RWPE1 (cell line): ENCODE data around the gene SMC6.

Source experiments
- CTCF ChIA-PET: fragments of 350-600 bp; sonication (Branson Sonifier 250); formaldehyde crosslinking; extraction: SDS; loops from one replicate; lab custom pipeline; 2021; lab: Yijun Ruan, JAX
- POLR2A ChIA-PET: fragments of 400-600 bp; formaldehyde crosslinking; extraction: SDS; loops from one replicate; lab custom pipeline; 2020; ENCODE audit warnings: antibody characterized with exemption; ENCODE audit not compliant: low non-redundant PET; lab: Yijun Ruan, JAX
- DNase-seq: peaks from one replicate; pipeline ENCODE4 v3.0.0; 2012; ENCODE audit warnings: low spot score
- H3K27ac ChIP-seq: fragments of 450-650 bp; 2 replicates; pipeline ENCODE4 v1.5.1; 2017
- TF ChIP-seq, protein P1 (sequence below): fragments of 450-650 bp; conservative IDR thresholded peaks from 2 replicates; pipeline ENCODE4 v1.5.1; 2017; ENCODE audit warnings: low read depth, mild to moderate bottlenecking

The SMC6 gene

DNA sequence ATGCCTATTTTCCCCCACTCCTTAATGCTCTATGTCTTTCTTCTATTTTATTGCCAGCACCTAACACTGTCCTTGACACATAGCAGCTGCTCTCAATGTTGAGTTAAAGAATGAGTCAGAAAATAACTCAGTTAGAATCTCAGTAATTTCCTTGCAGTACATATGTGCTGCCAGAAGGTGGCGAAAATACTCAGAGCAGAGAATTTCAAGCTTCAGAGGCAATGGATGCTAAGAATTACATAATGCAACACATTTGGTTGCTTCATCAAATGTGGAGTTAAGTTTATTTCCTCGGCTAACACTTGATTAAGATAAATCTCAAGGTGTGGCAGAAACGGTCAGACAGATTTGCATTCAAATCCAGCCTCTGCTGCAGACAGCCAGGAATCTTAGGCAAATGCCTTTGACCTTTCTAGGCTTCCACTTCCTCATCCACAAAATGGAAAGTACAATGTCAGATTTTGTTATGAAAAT lies 107.5 kb downstream of the SMC6 start:
- ChIA-PET POLR2A (no interaction called here), CTCF (interaction anchor here (0.5 to 2.3 kb wide), 15 partner anchors 9 to 873 kb away, joined by 3 to 15 read pairs (median 4); no protein-coding TSS in a partner anchor)
- no peak overlapping the region for H3K27ac ChIP-seq
- TF ChIP-seq, protein P1, sequence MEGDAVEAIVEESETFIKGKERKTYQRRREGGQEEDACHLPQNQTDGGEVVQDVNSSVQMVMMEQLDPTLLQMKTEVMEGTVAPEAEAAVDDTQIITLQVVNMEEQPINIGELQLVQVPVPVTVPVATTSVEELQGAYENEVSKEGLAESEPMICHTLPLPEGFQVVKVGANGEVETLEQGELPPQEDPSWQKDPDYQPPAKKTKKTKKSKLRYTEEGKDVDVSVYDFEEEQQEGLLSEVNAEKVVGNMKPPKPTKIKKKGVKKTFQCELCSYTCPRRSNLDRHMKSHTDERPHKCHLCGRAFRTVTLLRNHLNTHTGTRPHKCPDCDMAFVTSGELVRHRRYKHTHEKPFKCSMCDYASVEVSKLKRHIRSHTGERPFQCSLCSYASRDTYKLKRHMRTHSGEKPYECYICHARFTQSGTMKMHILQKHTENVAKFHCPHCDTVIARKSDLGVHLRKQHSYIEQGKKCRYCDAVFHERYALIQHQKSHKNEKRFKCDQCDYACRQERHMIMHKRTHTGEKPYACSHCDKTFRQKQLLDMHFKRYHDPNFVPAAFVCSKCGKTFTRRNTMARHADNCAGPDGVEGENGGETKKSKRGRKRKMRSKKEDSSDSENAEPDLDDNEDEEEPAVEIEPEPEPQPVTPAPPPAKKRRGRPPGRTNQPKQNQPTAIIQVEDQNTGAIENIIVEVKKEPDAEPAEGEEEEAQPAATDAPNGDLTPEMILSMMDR: peak; percentile 92
- DNase-seq: peak; percentile 48

DNA sequence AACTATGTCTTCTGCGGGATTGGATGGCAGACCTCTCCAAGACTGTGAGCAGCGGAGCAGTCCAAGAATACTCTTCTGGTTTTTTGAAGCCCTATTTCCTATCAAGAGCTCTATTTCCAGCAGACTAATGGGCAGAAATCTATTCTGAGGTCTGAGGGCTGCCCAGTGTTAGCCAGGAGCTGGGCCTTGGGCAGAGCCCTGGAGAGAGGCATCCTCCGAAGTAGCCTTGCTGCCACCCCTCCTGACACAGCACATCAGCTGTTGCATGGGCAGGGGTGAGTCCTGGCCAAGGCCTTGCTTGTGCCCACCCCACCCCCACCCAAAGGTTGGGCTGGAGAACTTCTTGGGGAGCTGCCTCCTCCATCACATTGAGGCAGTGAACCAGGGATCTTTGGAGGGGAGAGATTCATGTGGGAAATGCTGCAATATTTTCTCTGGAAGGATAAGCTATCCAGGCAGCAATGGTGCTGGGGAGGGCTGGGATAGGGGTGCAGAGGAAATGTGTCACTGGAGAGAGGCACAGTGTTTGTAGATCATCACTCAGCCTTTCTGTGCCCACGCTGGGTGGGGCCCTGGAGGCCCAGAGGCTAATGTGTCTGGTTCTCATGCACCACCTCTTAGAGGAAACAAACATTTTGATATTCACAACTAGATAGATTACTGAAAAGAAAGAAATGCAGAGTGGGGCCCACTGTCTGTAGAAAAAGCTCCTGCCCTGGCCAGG lies 108.5 kb downstream of the SMC6 start:
- TF ChIP-seq, protein P1: no peak
- DNase-seq: no peak
- POLR2A ChIA-PET: no interaction called here
- H3K27ac ChIP-seq: peak overlapping the region; percentile 16
- CTCF ChIA-PET: interaction anchor here (0.5 to 2.3 kb wide), 12 partner anchors 8 to 423 kb away, joined by 3 to 15 read pairs (median 4); no protein-coding TSS in a partner anchor

DNA sequence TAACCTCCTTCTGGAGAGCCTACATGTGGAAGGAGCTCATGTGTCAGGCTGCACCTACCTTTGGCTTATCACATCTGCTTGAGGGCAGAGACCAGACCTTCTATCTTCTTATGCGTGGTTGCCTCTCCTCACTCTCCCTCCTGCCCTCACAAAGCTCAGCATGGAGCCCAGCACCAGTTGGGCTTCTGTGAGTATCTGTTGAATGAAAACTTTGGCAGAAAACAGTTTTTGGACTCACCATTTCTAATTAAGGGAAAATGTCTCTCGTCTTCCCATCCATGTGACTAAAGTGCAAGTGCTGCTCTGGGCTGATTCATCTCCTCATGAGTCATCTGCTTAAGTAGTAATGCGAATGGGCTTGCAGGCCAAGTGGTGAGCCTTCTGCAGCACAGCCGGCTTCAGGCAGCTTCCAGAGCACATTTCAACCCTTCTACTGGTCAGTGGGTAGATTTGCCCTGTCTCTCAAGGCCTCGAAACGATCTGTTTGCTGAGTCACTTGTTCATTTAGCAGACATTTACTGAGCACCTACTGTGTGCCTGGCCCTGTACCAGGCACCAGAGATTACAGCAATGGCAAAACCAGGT lies 110.5 kb downstream of the SMC6 start:
- CTCF ChIA-PET: interaction anchor here (0.6 kb wide), 1 partner anchor 668 kb away, joined by 3 read pairs; no protein-coding TSS in a partner anchor
- DNase-seq: peak; percentile 90
- H3K27ac ChIP-seq: peak overlapping the region; percentile 78
- TF ChIP-seq, protein P1: no peak
- POLR2A ChIA-PET: no interaction called here

DNA sequence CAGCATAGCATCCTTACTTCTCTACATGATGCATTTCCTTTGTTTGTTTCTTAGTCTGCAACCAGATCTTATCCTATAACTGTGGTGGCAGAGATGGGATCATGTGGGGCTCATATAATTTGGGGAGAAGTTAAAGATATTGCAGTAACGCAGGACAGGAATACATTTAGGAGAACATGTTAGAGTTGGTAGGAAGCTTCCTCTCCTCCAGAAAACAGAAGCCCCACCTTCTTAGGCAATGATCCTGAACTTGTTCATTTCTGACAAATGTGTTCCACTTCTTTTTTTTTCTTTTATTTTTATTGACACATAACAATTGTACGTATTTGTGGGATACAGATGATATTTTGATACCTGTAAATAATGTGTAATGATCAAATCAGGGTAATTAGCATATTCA lies 113.2 kb downstream of the SMC6 start:
- DNase-seq: no peak
- ChIA-PET CTCF (interaction anchor here (0.6 kb wide), 2 partner anchors 10 to 724 kb away, joined by 3 to 4 read pairs; no protein-coding TSS in a partner anchor), POLR2A (no interaction called here)
- H3K27ac ChIP-seq: no peak overlapping the region
- TF ChIP-seq, protein P1: no peak

GRCh38 chr2:17638196-17638743 lies 115.3 kb downstream of the SMC6 start:
- ChIA-PET POLR2A (no interaction called here), CTCF (no interaction called here)
- no peak for DNase-seq
- TF ChIP-seq, protein P1: no peak
- H3K27ac ChIP-seq: no peak overlapping the region
